Right cardiac atrium (tissue), 5 donors: ENCODE results near the gene SNX3. TPM values are rescaled to one million over a fixed set of nuclear protein-coding genes. Genes with fewer than 3 reads are reported as not detected.

Experiments
- ATAC-seq, 2 donors: fragments of 200-7000 bp; cut with Tn5 transposase; one replicate each; pipeline versions ENCODE4 v1.8.0 to v1.9.1; 2020; ENCODE audit warnings: moderate library complexity in 2 of 2, mild to moderate bottlenecking in 1 of 2
- DNase-seq, 3 donors: peaks; one replicate each; pipeline ENCODE4 v3.0.0-alpha.2; 2020
- H3K27ac ChIP-seq: one replicate; pipeline ENCODE4 v1.5.1; 2013; ENCODE audit warnings: mild to moderate bottlenecking, low read length, control low read depth, moderate library complexity
- H3K27me3 ChIP-seq: one replicate; pipeline ENCODE4 v1.6.1; 2013; ENCODE audit not compliant: control insufficient read depth, insufficient read depth
- H3K4me1 ChIP-seq: one replicate; pipeline ENCODE4 v1.6.1; 2013; ENCODE audit warnings: low read length; ENCODE audit not compliant: control insufficient read depth, insufficient read depth
- H3K4me3 ChIP-seq: one replicate; pipeline ENCODE4 v1.5.1; 2013; ENCODE audit warnings: low read length, control low read depth
- H3K9me3 ChIP-seq: one replicate; pipeline ENCODE4 v1.6.1; 2013; ENCODE audit warnings: low read length; ENCODE audit not compliant: control insufficient read depth
- WGBS: extraction: QIAGEN DNeasy Blood & Tissue Kit; methylation state at CpG from one replicate; pipeline ENCODE4 v1.1.7; 2013; 5-methylcytosine and 5-hydroxymethylcytosine counted together
- intact Hi-C, 4 donors: fragments of 100-400 bp; cut with DNase I; formaldehyde crosslinking; loops; one replicate each; pipeline versions ENCODE4 v1.11.0 to v1.14.0; 2022 to 2023
- polyA plus RNA-seq: library from polyadenylated mRNA; stranded (reverse); fragments of 200-250 nt; gene quantifications from one replicate; pipeline ENCODE4 v1.2.3, GENCODE V29; 2013
- total RNA-seq, 4 donors: library from RNA; stranded (reverse); fragmentation: NEBNext Ultra II Directional; extraction: Animal tissue kit (Norgen Biotek cat#: 25700); gene quantifications; one replicate each; pipeline ENCODE4 v1.2.1, GENCODE V29; 2021
- donor health status: healthy with polysubstance abuse.
- donor health status: DM: no; HTN: yes; CAD: no.
- donor health status: DM: no; HTN: no; CAD: no.
- donor health status: DM: no; HTN: yes; CAD: no; lungs with severe emphysema.
- donor health status: DM: yes; HTN: yes; CAD: no.

Gene SNX3
- total and polyA plus RNA-seq, 5 donors = 203 to 354 (median 248) TPM

DNA sequence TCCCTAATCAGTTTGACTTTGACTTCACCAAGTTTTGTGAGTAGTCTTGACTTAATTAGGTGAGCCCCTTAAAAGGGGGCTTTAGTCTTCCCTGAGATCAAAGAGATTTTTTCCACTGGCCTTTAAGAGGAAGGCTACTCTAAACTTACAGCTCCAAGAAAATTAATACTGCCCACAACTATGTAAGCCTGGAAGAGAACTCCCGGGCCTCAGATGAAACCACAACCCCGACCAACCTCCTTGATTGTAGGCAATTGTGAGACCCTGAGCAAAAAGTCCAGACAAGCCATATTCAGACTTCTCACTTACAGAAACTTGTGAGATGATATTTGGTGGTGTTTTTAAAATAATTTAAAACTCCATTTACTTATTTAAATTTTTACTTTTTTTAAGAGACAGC lies 18.1 kb downstream of the SNX3 start:
- WGBS = 98% methylated on average over 2 of the region's 2 CpGs
- Histone ChIP-seq H3K27ac (no peak overlapping the region), H3K27me3 (no peaks in the 10 kb centered on the region), H3K4me1 (peaks cover 3% of the 10 kb centered on the region), H3K9me3 (no peaks in the 10 kb centered on the region), H3K4me3 (no peak overlapping the region)
- intact Hi-C loops = no loop called here
- ATAC-seq (no peak), DNase-seq (no peak)

DNA sequence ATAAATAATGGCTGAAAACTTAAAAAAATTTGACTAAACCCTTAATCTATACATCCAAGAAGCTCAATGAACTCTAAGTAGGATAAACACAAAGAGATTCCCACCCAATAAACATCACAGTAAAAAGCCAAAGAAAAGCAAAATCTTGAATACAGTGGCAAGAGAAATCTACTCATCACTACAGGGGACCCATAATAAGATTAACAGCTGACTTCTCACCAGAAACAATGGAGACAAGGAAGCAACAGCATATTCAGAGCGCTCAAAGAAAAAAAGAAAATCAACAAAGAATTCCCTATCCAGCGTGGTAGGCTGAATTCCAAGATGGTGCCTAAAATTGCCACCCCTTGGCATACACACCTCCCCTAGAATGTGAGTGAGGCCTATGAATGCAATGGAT lies 18.6 kb downstream of the SNX3 start:
- ATAC-seq = no peak
- no peaks in the 10 kb centered on the region for H3K27me3 ChIP-seq
- no peak overlapping the region for H3K27ac ChIP-seq
- peaks cover 3% of the 10 kb centered on the region for H3K4me1 ChIP-seq
- H3K4me3 ChIP-seq = no peak overlapping the region
- H3K9me3 ChIP-seq = no peaks in the 10 kb centered on the region
- intact Hi-C loops = no loop called here
- DNase-seq = no peak
- WGBS = 98% methylated on average over 2 of the region's 2 CpGs

DNA sequence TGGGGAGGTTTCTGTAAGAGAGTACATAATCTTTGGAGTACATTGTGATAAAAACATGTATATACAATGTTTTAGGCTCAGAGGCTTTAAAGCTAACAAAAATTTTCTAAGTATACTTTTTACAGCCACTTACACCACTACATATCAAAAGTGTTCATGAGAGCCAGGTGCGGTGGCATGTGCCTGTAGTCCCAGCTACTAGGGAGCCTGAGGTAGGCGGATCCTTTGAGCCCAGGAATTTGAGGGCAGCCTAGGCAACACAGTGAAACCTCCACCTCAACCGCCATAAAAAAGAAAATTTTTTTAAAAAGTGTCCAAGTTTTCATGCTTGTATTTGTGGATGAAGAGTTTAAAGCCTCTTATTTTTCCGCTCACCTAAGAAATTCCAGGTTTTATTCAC lies 22.5 kb downstream of the SNX3 start:
- Histone ChIP-seq H3K27ac (no peak overlapping the region), H3K27me3 (no peaks in the 10 kb centered on the region), H3K4me3 (no peak overlapping the region), H3K9me3 (no peaks in the 10 kb centered on the region), H3K4me1 (peaks cover 5% of the 10 kb centered on the region)
- WGBS = 94% methylated on average over 4 of the region's 4 CpGs
- intact Hi-C loops = no loop called here
- DNase-seq (no peak), ATAC-seq (no peak)

DNA sequence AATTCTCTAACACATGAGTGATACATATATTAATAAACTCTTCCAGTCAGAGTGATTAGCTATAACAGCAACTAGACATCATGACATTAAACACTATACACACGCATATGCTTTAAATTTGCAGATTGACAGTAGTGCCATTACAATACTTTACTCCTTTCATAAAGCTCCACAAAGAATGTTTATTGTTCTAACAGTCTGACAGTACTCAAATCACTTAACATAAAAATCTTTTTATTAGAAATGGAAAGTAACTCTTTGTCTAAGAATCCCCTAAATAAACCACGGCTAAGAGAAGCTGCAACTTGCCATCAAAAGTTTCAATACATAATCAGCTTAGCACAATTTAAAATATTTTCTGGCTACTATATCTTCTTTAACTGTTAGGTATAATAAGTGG lies 24.0 kb downstream of the SNX3 start:
- DNase-seq (no peak), ATAC-seq (no peak)
- WGBS = 67% methylated on average over 2 of the region's 2 CpGs
- intact Hi-C loops = no loop called here
- Histone ChIP-seq H3K9me3 (no peaks in the 10 kb centered on the region), H3K27ac (no peak overlapping the region), H3K27me3 (no peaks in the 10 kb centered on the region), H3K4me1 (peaks cover 5% of the 10 kb centered on the region), H3K4me3 (no peak overlapping the region)

DNA sequence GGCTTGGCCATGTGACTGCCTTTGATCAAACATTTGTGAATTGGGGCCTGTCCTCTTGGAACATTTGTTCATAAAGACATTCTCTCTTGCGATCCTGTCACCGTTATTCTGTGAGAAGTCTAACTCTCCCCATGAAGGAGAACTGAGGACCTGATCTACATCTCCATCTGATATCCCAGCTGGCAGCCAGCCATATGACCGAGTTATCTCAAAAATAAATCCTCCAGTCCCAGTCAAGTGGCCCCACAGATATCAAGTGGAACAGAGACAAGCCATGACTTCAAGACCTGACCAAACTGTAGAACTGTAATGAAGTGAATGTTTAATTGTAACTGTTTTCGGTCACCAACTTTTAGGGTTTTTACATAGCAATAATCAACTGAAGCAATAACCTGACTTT lies 25.7 kb downstream of the SNX3 start:
- Histone ChIP-seq H3K4me1 (peaks cover 2% of the 10 kb centered on the region), H3K9me3 (no peaks in the 10 kb centered on the region), H3K27ac (no peak overlapping the region), H3K27me3 (no peaks in the 10 kb centered on the region), H3K4me3 (no peak overlapping the region)
- intact Hi-C loops = no loop called here
- 82% methylated on average over 4 of the region's 4 CpGs for WGBS
- DNase-seq (no peak), ATAC-seq (no peak)

DNA sequence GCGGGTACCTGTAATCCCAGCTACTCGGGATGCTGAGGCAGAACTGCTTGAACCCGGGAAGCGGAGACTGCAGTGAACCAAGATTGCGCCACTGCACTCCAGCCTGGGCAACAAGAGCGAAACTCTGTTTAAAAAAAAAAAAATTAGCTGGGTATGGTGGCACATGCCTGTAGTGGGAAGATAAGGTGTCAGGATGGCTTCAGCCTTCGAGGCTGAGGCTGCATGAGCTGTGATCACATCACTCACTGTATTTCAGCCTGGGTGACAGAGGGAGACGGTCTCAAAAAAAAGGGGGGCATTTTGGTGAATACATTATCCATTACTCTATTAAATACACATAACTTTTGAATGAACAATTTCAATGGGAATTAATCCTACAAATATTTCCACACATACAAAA lies 32.4 kb downstream of the SNX3 start:
- no peak overlapping the region for H3K27ac ChIP-seq
- intact Hi-C loops = no loop called here
- H3K9me3 ChIP-seq = no peaks in the 10 kb centered on the region
- ATAC-seq = no peak
- no peaks in the 10 kb centered on the region for H3K27me3 ChIP-seq
- no peak overlapping the region for H3K4me3 ChIP-seq
- H3K4me1 ChIP-seq = no peaks in the 10 kb centered on the region
- 94% methylated on average over 8 of the region's 8 CpGs for WGBS
- DNase-seq = no peak

DNA sequence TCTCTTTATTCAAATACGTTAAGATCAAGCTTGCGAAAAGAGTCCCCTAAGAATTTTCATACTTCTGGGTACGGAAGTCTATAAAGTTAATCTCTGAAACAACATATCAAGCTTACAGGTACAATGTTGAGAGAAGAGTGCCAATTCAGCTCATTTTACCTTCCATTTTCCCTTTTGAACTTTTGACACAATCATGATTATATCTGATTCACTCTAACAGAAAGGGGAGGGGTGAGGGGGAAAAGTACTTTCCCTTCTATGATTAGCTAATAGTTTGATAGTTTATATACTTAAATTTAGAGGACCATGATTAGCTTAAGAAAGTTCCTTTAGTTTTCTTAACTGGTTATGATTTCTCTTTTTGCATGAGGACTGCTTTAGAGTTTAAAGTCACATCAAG lies 33.5 kb downstream of the SNX3 start:
- no peaks in the 10 kb centered on the region for H3K4me1 ChIP-seq
- H3K4me3 ChIP-seq = no peak overlapping the region
- DNase-seq (no peak), ATAC-seq (no peak)
- 92% methylated on average over 3 of the region's 3 CpGs for WGBS
- no peak overlapping the region for H3K27ac ChIP-seq
- no peaks in the 10 kb centered on the region for H3K27me3 ChIP-seq
- intact Hi-C loops = no loop called here
- no peaks in the 10 kb centered on the region for H3K9me3 ChIP-seq

DNA sequence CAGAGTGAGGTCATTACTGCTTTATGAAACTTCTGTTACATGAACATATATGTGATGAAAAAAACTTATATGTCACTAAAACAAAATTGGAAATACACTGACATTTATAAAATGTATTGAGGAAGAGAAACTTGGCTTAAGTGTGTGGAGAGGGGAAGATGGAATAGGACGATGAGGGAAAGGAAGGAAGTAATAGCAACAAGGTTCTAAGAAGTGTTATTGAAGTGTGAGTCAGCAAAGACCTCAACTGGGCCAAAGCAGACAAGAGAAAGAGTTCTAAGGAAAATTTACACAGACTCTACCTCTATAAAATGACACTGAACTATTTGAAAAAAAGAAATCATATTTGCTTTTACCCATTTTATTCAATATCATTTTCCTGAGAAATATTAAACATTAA lies 38.3 kb downstream of the SNX3 start:
- Histone ChIP-seq H3K27me3 (no peaks in the 10 kb centered on the region), H3K4me1 (no peaks in the 10 kb centered on the region), H3K27ac (no peak overlapping the region), H3K4me3 (no peak overlapping the region), H3K9me3 (no peaks in the 10 kb centered on the region)
- no peak for ATAC-seq
- WGBS = 48% methylated on average over 1 of the region's 1 CpG
- intact Hi-C loops = no loop called here
- DNase-seq = no peak

DNA sequence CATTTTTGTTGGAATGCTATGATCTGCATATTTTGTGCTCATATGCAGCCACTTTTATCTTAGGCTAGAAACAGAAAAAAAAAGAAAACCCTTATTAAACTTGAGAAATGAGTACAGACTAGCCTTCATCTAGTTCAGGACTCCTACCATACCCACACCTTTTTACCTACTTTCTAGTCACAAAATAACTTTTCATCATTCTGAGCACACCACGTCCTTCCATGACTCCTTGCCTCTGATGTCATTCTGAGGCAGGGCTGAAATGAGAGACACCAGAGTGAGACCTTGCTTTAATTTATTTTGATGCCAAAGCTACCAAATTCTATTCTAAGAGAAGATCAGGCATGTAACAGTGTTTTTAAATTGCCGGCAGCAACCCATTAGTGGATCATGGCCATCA lies 38.8 kb downstream of the SNX3 start:
- ATAC-seq (no peak), DNase-seq (no peak)
- WGBS = 84% methylated on average over 2 of the region's 2 CpGs
- Histone ChIP-seq H3K4me1 (no peaks in the 10 kb centered on the region), H3K27me3 (no peaks in the 10 kb centered on the region), H3K9me3 (no peaks in the 10 kb centered on the region), H3K4me3 (no peak overlapping the region), H3K27ac (no peak overlapping the region)
- intact Hi-C loops = no loop called here

DNA sequence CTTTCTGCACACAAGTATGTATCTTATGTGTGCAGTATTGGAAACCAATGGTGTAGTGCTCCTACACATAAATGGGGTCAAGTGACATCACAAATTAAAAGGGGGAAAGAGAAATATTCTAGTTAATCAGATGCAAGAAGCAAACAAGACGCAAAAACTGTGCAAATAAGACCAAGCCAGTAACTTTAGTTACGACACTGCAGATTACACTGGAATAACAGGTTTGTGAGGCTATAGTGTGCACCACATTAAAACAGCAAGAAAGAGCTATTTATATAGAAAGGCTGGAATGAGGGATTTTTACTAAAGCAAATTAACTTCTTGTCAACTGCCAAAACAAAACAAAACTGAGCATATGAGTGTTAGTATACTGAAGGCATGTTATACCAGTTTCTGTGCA lies 49.2 kb downstream of the SNX3 start:
- peaks cover 4% of the 10 kb centered on the region for H3K4me1 ChIP-seq
- intact Hi-C loops = no loop called here
- H3K27me3 ChIP-seq = no peaks in the 10 kb centered on the region
- no peak overlapping the region for H3K4me3 ChIP-seq
- H3K27ac ChIP-seq = no peak overlapping the region
- no peaks in the 10 kb centered on the region for H3K9me3 ChIP-seq
- DNase-seq (no peak), ATAC-seq (no peak)
- WGBS = 96% methylated on average over 2 of the region's 2 CpGs

DNA sequence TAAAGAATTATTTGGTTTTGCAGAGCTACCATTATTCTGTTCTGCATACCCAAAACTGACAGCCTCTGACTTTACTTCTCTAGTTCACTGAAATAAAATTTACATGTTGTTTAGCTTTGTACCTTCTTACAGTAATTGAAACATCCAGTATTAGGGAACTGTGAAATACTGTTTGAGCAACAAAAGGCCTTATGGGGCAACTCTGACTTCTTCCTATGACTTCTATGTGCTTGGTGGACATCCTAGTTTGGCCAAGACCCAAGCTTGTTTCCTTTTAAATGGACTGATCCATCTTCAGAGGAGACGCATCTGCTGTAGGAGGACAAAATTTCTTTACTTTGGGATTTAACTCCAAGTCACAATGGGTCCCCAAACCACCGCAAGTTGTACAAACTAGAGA lies 50.3 kb downstream of the SNX3 start:
- WGBS = 78% methylated on average over 2 of the region's 2 CpGs
- Histone ChIP-seq H3K4me3 (no peak overlapping the region), H3K27ac (no peak overlapping the region), H3K4me1 (peaks cover 4% of the 10 kb centered on the region), H3K27me3 (no peaks in the 10 kb centered on the region), H3K9me3 (no peaks in the 10 kb centered on the region)
- ATAC-seq (no peak), DNase-seq (no peak)
- intact Hi-C loops = no loop called here

DNA sequence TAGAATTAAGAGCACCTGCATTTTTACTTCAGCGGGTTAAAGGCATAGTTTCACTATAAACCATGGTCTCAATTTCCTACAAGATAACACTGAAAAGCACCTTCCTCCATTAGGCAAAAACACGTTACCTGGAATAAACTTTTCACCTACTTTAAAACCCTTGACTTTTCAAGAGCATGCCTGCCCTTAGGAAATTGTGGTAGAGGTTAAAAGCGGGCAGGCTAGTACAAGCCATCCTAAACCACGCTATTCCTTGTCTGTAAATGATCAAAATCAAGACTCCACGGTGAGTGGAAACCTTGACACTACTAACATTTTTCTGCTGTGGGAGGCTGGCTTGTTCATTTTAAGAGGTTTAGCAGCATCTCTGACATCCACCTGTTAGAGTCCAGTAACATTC lies 51.1 kb downstream of the SNX3 start:
- no peak overlapping the region for H3K4me3 ChIP-seq
- H3K27me3 ChIP-seq = no peaks in the 10 kb centered on the region
- H3K4me1 ChIP-seq = peaks cover 4% of the 10 kb centered on the region
- DNase-seq (no peak), ATAC-seq (no peak)
- 93% methylated on average over 5 of the region's 5 CpGs for WGBS
- no peaks in the 10 kb centered on the region for H3K9me3 ChIP-seq
- intact Hi-C loops = no loop called here
- no peak overlapping the region for H3K27ac ChIP-seq
